ENCODE measurements around the gene ABCB11. TPM values are rescaled to one million over a fixed set of nuclear protein-coding genes. Genes with fewer than 3 reads are reported as not detected.

Gene ABCB11
- total RNA-seq, 3 donors from 2014 or later (not counting 1 experiment from before 2014, with no cell fraction given) = 0.07 to 0.48 (median 0.07) TPM

DNA sequence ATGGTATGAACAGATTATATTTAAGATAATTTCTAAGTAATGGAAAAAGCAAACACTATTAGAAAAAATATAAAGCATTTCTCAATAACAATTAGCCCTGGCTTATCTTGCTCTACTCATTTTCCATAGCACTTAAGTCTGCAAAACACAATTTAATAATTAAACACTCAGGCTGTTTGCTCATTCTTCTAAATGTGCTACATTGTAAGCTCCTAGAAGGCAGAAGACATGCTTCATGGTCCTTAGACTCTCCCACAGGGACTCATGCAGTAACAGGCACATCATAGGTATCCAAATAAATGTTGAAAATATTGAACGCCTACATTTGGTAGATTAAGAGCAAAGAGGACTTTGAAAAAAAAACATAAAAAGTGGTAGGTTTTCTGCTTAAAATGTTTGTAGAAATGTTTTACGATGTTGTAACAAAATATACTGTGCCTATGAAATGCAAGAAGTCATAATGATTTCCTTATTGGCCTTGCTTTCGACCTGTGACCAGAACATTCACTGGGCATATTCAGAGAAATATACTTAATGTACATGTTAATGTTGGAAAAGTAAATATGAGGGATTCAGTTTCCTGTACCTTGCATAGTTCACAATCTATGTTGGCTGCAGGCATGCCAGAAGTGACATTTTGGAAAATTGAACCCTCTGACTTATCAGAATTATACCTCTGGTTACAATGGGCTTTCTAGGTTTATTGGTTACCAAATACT lies 102.9 kb downstream of the ABCB11 start:
- H3K4me3 ChIP-seq (ENCODE audit: low read length) = no peak overlapping the region
- peaks cover 3% of the 10 kb centered on the region for H3K27me3 ChIP-seq (ENCODE audit: control insufficient read depth, insufficient read depth, low read length)
- H3K27ac ChIP-seq (ENCODE audit: low read length) = no peak overlapping the region
- ATAC-seq (no peak), DNase-seq (no peak)
- intact Hi-C loops (cut with micrococcal nuclease) = no loop called here
- Mint-ChIP-seq H3K4me3 (no peak overlapping the region), H3K9me3 (no peaks in the 10 kb centered on the region), H3K4me1 (no peaks in the 10 kb centered on the region), H3K36me3 (no peaks in the 10 kb centered on the region), H3K27ac (no peak overlapping the region), H3K27me3 (ENCODE audit: low read depth in 2 of 2) (peaks cover 8 to 45% of the 10 kb centered on the region in 2 donors)
- H3K9me3 ChIP-seq (ENCODE audit: control insufficient read depth, insufficient read depth, low read length) = no peaks in the 10 kb centered on the region
- 98% methylated on average over 3 of the region's 3 CpGs for WGBS (ENCODE audit: insufficient coverage)
- TF ChIP-seq, protein P1, sequence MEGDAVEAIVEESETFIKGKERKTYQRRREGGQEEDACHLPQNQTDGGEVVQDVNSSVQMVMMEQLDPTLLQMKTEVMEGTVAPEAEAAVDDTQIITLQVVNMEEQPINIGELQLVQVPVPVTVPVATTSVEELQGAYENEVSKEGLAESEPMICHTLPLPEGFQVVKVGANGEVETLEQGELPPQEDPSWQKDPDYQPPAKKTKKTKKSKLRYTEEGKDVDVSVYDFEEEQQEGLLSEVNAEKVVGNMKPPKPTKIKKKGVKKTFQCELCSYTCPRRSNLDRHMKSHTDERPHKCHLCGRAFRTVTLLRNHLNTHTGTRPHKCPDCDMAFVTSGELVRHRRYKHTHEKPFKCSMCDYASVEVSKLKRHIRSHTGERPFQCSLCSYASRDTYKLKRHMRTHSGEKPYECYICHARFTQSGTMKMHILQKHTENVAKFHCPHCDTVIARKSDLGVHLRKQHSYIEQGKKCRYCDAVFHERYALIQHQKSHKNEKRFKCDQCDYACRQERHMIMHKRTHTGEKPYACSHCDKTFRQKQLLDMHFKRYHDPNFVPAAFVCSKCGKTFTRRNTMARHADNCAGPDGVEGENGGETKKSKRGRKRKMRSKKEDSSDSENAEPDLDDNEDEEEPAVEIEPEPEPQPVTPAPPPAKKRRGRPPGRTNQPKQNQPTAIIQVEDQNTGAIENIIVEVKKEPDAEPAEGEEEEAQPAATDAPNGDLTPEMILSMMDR (IDR thresholded peaks at IDR 0.05) = no peak
- no peaks in the 10 kb centered on the region for H3K36me3 ChIP-seq (ENCODE audit: control insufficient read depth, insufficient read depth, low read length)
- no peaks in the 10 kb centered on the region for H3K4me1 ChIP-seq (ENCODE audit: control insufficient read depth, insufficient read depth, low read length)

DNA sequence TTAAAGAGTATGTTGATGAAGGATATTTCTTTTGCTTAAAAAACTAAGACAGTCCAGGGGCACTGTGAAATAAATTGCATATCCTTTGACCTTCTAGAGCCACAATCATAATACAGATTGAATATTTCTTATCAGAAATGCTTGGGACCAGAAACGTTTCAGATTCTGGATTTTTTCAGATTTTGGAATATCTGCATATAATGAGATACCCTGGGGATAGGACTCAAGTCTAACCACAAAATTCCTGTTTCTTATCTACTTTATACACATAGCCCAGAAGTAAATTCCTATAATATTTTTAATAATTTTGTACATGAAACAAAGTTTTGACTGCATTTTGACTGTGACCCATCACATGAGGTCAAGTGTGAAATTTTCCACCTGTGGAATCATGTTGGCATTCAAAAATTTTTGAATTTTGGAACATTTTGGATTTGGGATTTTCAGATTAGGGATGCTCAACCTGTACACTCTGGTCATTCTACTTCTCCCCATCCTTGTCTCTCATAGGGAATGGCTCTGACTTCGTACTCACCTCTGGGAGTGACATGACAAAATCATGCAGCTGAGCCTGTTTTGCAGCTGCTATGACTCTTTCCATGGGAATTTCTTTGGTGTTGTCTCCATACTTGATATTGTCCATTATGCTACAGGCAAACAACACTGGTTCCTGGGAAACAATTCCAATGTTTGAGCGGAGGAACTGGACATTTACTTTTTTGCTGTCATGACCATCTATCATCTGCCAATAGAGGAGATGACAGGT lies 104.3 kb downstream of the ABCB11 start:
- DNase-seq (no peak), ATAC-seq (no peak)
- Mint-ChIP-seq H3K4me1 (no peaks in the 10 kb centered on the region), H3K36me3 (no peaks in the 10 kb centered on the region), H3K4me3 (no peak overlapping the region), H3K9me3 (no peaks in the 10 kb centered on the region), H3K27me3 (ENCODE audit: low read depth in 2 of 2) (peaks cover 14 to 54% of the 10 kb centered on the region in 2 donors), H3K27ac (no peak overlapping the region)
- intact Hi-C loops (cut with micrococcal nuclease) = no loop called here
- Histone ChIP-seq H3K9me3 (ENCODE audit: control insufficient read depth, insufficient read depth, low read length) (no peaks in the 10 kb centered on the region), H3K27ac (ENCODE audit: low read length) (no peak overlapping the region), H3K36me3 (ENCODE audit: control insufficient read depth, insufficient read depth, low read length) (no peaks in the 10 kb centered on the region), H3K27me3 (ENCODE audit: control insufficient read depth, insufficient read depth, low read length) (peaks cover 3% of the 10 kb centered on the region), H3K4me3 (ENCODE audit: low read length) (no peak overlapping the region), H3K4me1 (ENCODE audit: control insufficient read depth, insufficient read depth, low read length) (no peaks in the 10 kb centered on the region)
- WGBS (ENCODE audit: insufficient coverage) = 79% methylated on average over 1 of the region's 3 CpGs
- TF ChIP-seq, protein P1 (IDR thresholded peaks at IDR 0.05) = no peak

- Mint-ChIP-seq H3K27me3 (ENCODE audit: low read depth in 2 of 2) (peaks cover 23 to 47% of the 10 kb centered on the region in 2 donors), H3K4me3 (no peak overlapping the region), H3K36me3 (no peaks in the 10 kb centered on the region), H3K27ac (no peak overlapping the region), H3K9me3 (no peaks in the 10 kb centered on the region), H3K4me1 (peaks cover 0 to 6% of the 10 kb centered on the region in 2 donors)
- WGBS (ENCODE audit: insufficient coverage) = 23% methylated on average over 4 of the region's 4 CpGs
- H3K4me1 ChIP-seq (ENCODE audit: control insufficient read depth, insufficient read depth, low read length) = no peaks in the 10 kb centered on the region
- TF ChIP-seq, protein P1 (IDR thresholded peaks at IDR 0.05) = peak; percentile 68
- H3K36me3 ChIP-seq (ENCODE audit: control insufficient read depth, insufficient read depth, low read length) = no peaks in the 10 kb centered on the region
- intact Hi-C loops (cut with micrococcal nuclease) = loop anchor here (1.0 to 5.0 kb wide), 2 partner anchors 574 to 783 kb away; no protein-coding TSS in a partner anchor
- ATAC-seq = peak in 1 of 3 donors; percentile 60
- DNase-seq = peak in 1 of 2 donors; percentile 68
- H3K4me3 ChIP-seq (ENCODE audit: low read length) = no peak overlapping the region
- no peak overlapping the region for H3K27ac ChIP-seq (ENCODE audit: low read length)
- H3K9me3 ChIP-seq (ENCODE audit: control insufficient read depth, insufficient read depth, low read length) = no peaks in the 10 kb centered on the region
- H3K27me3 ChIP-seq (ENCODE audit: control insufficient read depth, insufficient read depth, low read length) = no peaks in the 10 kb centered on the region
These were observed 110.5 kb downstream of the ABCB11 start for GRCh38 chr2:168920504-168921157.
